IMR-90 (cell line): ENCODE results near the gene ATP12A. TPM values are rescaled to one million over a fixed set of nuclear protein-coding genes. Genes with fewer than 3 reads are reported as not detected.

Source experiments
- ATAC-seq: fragments of 200-7000 bp; cut with Tn5 transposase; 2 replicates; pipeline ENCODE4 v1.9.1; 2020; ENCODE audit warnings: low read depth, mild to moderate bottlenecking, moderate library complexity
- BruUV-seq: library from RNA; stranded (reverse); fragments of 400-500 nt; replicated peaks from 2 replicates; lab custom pipeline; 2021; lab: Mats Ljungman, UMichigan
- CTCF ChIA-PET: fragments of 300-600 bp; formaldehyde crosslinking; extraction: SDS; loops from one replicate; lab custom pipeline; 2021; ENCODE audit warnings: antibody characterized with exemption; lab: Yijun Ruan, JAX
- POLR2A ChIA-PET: fragments of 300-600 bp; sonication (Branson Sonifier 250); formaldehyde crosslinking; loops from one replicate; lab custom pipeline; 2022; ENCODE audit warnings: antibody characterized with exemption; ENCODE audit not compliant: unreplicated experiment; lab: Charles Lee
- DNase-seq: peaks from one replicate; pipeline ENCODE4 v3.0.0; 2013
- H2AFZ ChIP-seq: replicated peaks from 2 replicates; pipeline ENCODE3; 2013; ENCODE audit warnings: low read length, mild to moderate bottlenecking; ENCODE audit not compliant: poor library complexity
- H2AK5ac ChIP-seq: 2 replicates; pipeline ENCODE4 v1.6.1; 2013; ENCODE audit warnings: low read depth, low read length, inconsistent platforms
- H2AK9ac ChIP-seq: replicated peaks from 2 replicates; pipeline ENCODE3; 2013; ENCODE audit warnings: mild to moderate bottlenecking, low read depth, low read length, moderate library complexity; ENCODE audit not compliant: poor library complexity
- H2BK120ac ChIP-seq: 2 replicates; pipeline ENCODE4 v1.6.1; 2013; ENCODE audit warnings: low read depth, low read length, inconsistent platforms
- H2BK15ac ChIP-seq: 3 replicates; pipeline ENCODE4 v1.6.1; 2013; ENCODE audit warnings: low read depth, low read length, inconsistent platforms
- H2BK20ac ChIP-seq: 2 replicates; pipeline ENCODE4 v1.6.1; 2013; ENCODE audit warnings: low read depth, mild to moderate bottlenecking, inconsistent platforms, low read length, moderate library complexity
- H2BK5ac ChIP-seq: 2 replicates; pipeline ENCODE4 v1.6.1; 2013; ENCODE audit warnings: mild to moderate bottlenecking, low read depth, low read length, inconsistent platforms; ENCODE audit not compliant: poor library complexity, severe bottlenecking
- H3K14ac ChIP-seq: replicated peaks from 2 replicates; pipeline ENCODE4 v1.6.1; 2013; ENCODE audit warnings: low read depth, low read length, inconsistent platforms
- H3K18ac ChIP-seq: 2 replicates; pipeline ENCODE4 v1.6.1; 2013; ENCODE audit warnings: low read depth, low read length, control low read depth
- H3K23ac ChIP-seq: 2 replicates; pipeline ENCODE4 v1.6.1; 2013; ENCODE audit warnings: low read depth, low read length, inconsistent platforms
- H3K27ac ChIP-seq: 2 replicates; pipeline ENCODE4 v1.5.1; 2013; ENCODE audit warnings: mild to moderate bottlenecking, control low read depth, low read length; ENCODE audit not compliant: insufficient read depth
- H3K27me3 ChIP-seq: 2 replicates; pipeline ENCODE4 v1.6.1; 2013; ENCODE audit warnings: low read length; ENCODE audit not compliant: control insufficient read depth, insufficient read depth
- H3K36me3 ChIP-seq: 2 replicates; pipeline ENCODE4 v1.6.1; 2013; ENCODE audit warnings: low read length, mixed read lengths; ENCODE audit not compliant: control insufficient read depth, insufficient read depth
- H3K4ac ChIP-seq: 2 replicates; pipeline ENCODE4 v1.6.1; 2013; ENCODE audit warnings: low read depth, low read length, inconsistent platforms
- H3K4me1 ChIP-seq: 2 replicates; pipeline ENCODE4 v1.6.1; 2013; ENCODE audit warnings: low read length, mixed read lengths; ENCODE audit not compliant: control insufficient read depth, insufficient read depth
- H3K4me2 ChIP-seq: 2 replicates; pipeline ENCODE4 v1.6.1; 2013; ENCODE audit warnings: low read depth, mild to moderate bottlenecking, control low read depth, low read length, moderate library complexity
- H3K4me3 ChIP-seq: 2 replicates; pipeline ENCODE4 v1.5.1; 2013; ENCODE audit warnings: low read depth, mild to moderate bottlenecking, control low read depth, low read length, moderate library complexity; ENCODE audit not compliant: insufficient read depth
- H3K56ac ChIP-seq: 2 replicates; pipeline ENCODE4 v1.6.1; 2013; ENCODE audit warnings: low read length, inconsistent platforms; ENCODE audit not compliant: insufficient read depth; ENCODE audit errors: extremely low read depth
- H3K79me1 ChIP-seq, 2 experiments: 2 replicates each; pipeline ENCODE4 v1.6.1; 2013; ENCODE audit warnings: low read length in 2 of 2, inconsistent platforms in 1 of 2, low read depth in 1 of 2
- H3K9ac ChIP-seq: 2 replicates; pipeline ENCODE4 v1.6.1; 2013; ENCODE audit warnings: low read depth, low read length, control low read depth
- H3K9me1 ChIP-seq: 2 replicates; pipeline ENCODE4 v1.6.1; 2013; ENCODE audit warnings: low read length, inconsistent platforms; ENCODE audit not compliant: insufficient read depth
- H3K9me3 ChIP-seq: 2 replicates; pipeline ENCODE4 v1.6.1; 2013; ENCODE audit warnings: low read length; ENCODE audit not compliant: control insufficient read depth, insufficient read depth
- H4K20me1 ChIP-seq: 2 replicates; pipeline ENCODE4 v1.6.1; 2013; ENCODE audit warnings: low read length, inconsistent platforms; ENCODE audit not compliant: insufficient read depth
- H4K5ac ChIP-seq: 2 replicates; pipeline ENCODE4 v1.6.1; 2013; ENCODE audit warnings: mild to moderate bottlenecking, low read depth, low read length, control low read depth
- H4K8ac ChIP-seq, 2 experiments: 2 replicates each; pipeline ENCODE4 v1.6.1; 2013; ENCODE audit warnings: low read depth in 2 of 2, low read length in 2 of 2, control low read depth in 1 of 2, inconsistent platforms in 1 of 2
- H4K91ac ChIP-seq: 2 replicates; pipeline ENCODE4 v1.6.1; 2013; ENCODE audit warnings: low read depth, low read length, inconsistent platforms; ENCODE audit not compliant: insufficient read depth
- BHLHE40 ChIP-seq: fragments of 150-350 bp; IDR thresholded peaks from 2 replicates; pipeline ENCODE4 v1.6.1; 2016; ENCODE audit warnings: mild to moderate bottlenecking, low read depth, low read length
- CEBPB ChIP-seq: IDR thresholded peaks from 2 replicates; pipeline ENCODE4 v1.6.1; 2012; ENCODE audit warnings: low read depth, low read length, improper control_type of control experiment
- CHD1 ChIP-seq: IDR thresholded peaks from 2 replicates; pipeline ENCODE4 v1.6.1; 2012; ENCODE audit warnings: low read depth, low read length, improper control_type of control experiment
- CTCF ChIP-seq: conservative IDR thresholded peaks from 2 replicates; pipeline ENCODE4 v1.5.1; 2012; ENCODE audit warnings: mild to moderate bottlenecking, low read depth, low read length, improper control_type of control experiment
- ELK1 ChIP-seq: fragments of 150-350 bp; IDR thresholded peaks from 2 replicates; pipeline ENCODE4 v1.6.1; 2016; ENCODE audit warnings: low read depth, mild to moderate bottlenecking, low read length, moderate library complexity, borderline replicate concordance
- FOS ChIP-seq: fragments of 150-350 bp; IDR thresholded peaks from 2 replicates; pipeline ENCODE4 v1.6.1; 2016; ENCODE audit warnings: low read depth, low read length
- MAFK ChIP-seq: IDR thresholded peaks from 2 replicates; pipeline ENCODE4 v1.6.1; 2012; ENCODE audit warnings: low read depth, low read length, improper control_type of control experiment
- MAZ ChIP-seq: IDR thresholded peaks from 2 replicates; pipeline ENCODE4 v1.6.1; 2012; ENCODE audit warnings: low read depth, mild to moderate bottlenecking, low read length, improper control_type of control experiment, moderate library complexity, borderline replicate concordance
- MXI1 ChIP-seq: IDR thresholded peaks from 2 replicates; pipeline ENCODE4 v1.6.1; 2012; ENCODE audit warnings: low read depth, mild to moderate bottlenecking, low read length, moderate library complexity, borderline replicate concordance
- NFE2L2 ChIP-seq: fragments of 150-350 bp; IDR thresholded peaks from 2 replicates; pipeline ENCODE4 v1.6.1; 2016; ENCODE audit warnings: low read depth, mild to moderate bottlenecking, low read length
- POLR2A ChIP-seq: IDR thresholded peaks from 2 replicates; pipeline ENCODE4 v1.6.1; 2012; ENCODE audit warnings: mild to moderate bottlenecking, low read depth, low read length
- RAD21 ChIP-seq: IDR thresholded peaks from 2 replicates; pipeline ENCODE4 v1.6.1; 2012; ENCODE audit warnings: low read length, improper control_type of control experiment
- RCOR1 ChIP-seq: IDR thresholded peaks from 2 replicates; pipeline ENCODE4 v1.6.1; 2012; ENCODE audit warnings: mild to moderate bottlenecking, low read length, improper control_type of control experiment; ENCODE audit not compliant: insufficient replicate concordance
- RFX5 ChIP-seq: IDR thresholded peaks from 2 replicates; pipeline ENCODE4 v1.8.0; 2012; ENCODE audit warnings: low read depth, mild to moderate bottlenecking, low read length, moderate library complexity
- SMC3 ChIP-seq: fragments of 150-350 bp; IDR thresholded peaks from 2 replicates; pipeline ENCODE4 v1.6.1; 2016; ENCODE audit warnings: low read depth, mild to moderate bottlenecking, antibody characterized with exemption, low read length, moderate library complexity
- USF2 ChIP-seq: fragments of 150-350 bp; IDR thresholded peaks from 2 replicates; pipeline ENCODE4 v1.6.1; 2017; ENCODE audit warnings: mild to moderate bottlenecking, antibody characterized with exemption, low read length, low read depth
- WGBS, 2 experiments: methylation state at CpG; one replicate each; pipeline versions ENCODE4 v1.1.5 to v1.1.7; 2013; ENCODE audit warnings: missing lambda C conversion rate in 2 of 2; ENCODE audit not compliant: insufficient read length in 1 of 2; ENCODE audit errors: extremely low coverage in 2 of 2; 5-methylcytosine and 5-hydroxymethylcytosine counted together
- dilution Hi-C: fragments of 300-500 bp; cut with HindIII; formaldehyde crosslinking; loops from one replicate; pipeline ENCODE4 v1.14.3; 2018; ENCODE audit warnings: low sequenced_read_pairs; ENCODE audit not compliant: unreplicated experiment
- in situ Hi-C: fragments of 300-500 bp; cut with MboI; formaldehyde crosslinking; loops from 3 replicates; pipeline ENCODE4 v1.14.3; 2019; ENCODE audit warnings: low sequenced_read_pairs, inconsistent platforms, mixed read lengths
- intact Hi-C: fragments of 100-400 bp; cut with micrococcal nuclease; formaldehyde crosslinking; loops from 2 replicates; pipeline ENCODE4 v1.10.0; 2022
- polyA plus RNA-seq, 3 experiments: library from polyadenylated mRNA; depleted of rRNA; stranded (reverse); fragments of >200 nt; gene quantifications; 2 replicates each; pipeline ENCODE4 v1.2.3, GENCODE V29; 2012; ENCODE audit warnings: low replicate concordance in 1 of 3
- total RNA-seq: library from RNA; depleted of rRNA; stranded (reverse); fragments of >200 nt; gene quantifications from 2 replicates; pipeline ENCODE4 v1.2.3, GENCODE V29; 2012

The ATP12A gene
- total and polyA plus RNA-seq, 2 of the 4 experiments (the other 2 are of a cell fraction), result not detected

- dilution Hi-C loops (no loop called here), in situ Hi-C loops (no loop called here)
- TF ChIP-seq RCOR1, result no peak
- TF ChIP-seq BHLHE40, result no peak
- no peak for TF ChIP-seq FOS
- no peak for TF ChIP-seq CTCF
- TF ChIP-seq SMC3, result no peak
- no peak for TF ChIP-seq MXI1
- no peak for TF ChIP-seq CHD1
- TF ChIP-seq NFE2L2, result no peak
- no peak for TF ChIP-seq MAFK
- no peak for TF ChIP-seq POLR2A
- TF ChIP-seq ELK1, result no peak
- TF ChIP-seq RFX5, result no peak
- no peak for TF ChIP-seq CEBPB
- TF ChIP-seq RAD21, result no peak
- TF ChIP-seq MAZ, result no peak
- no peak for TF ChIP-seq USF2
Measured at GRCh38 chr13:24706886-24707585, 26.8 kb downstream of the ATP12A start.

More at GRCh38 chr13:24706886-24707585, 26.8 kb downstream of the ATP12A start:
- Histone ChIP-seq H2BK20ac (no peak overlapping the region), H3K18ac (no peak overlapping the region), H3K27ac (no peak overlapping the region), H2AK9ac (no peak overlapping the region), H3K4me3 (no peak overlapping the region), H4K5ac (no peak overlapping the region), H4K20me1 (no peaks in the 10 kb centered on the region), H2AK5ac (no peak overlapping the region), H3K4ac (no peak overlapping the region), H3K56ac (no peak overlapping the region), H4K8ac (no peak overlapping the region), H3K4me1 (no peaks in the 10 kb centered on the region), H3K9me1 (no peaks in the 10 kb centered on the region), H3K36me3 (no peaks in the 10 kb centered on the region), H3K4me2 (no peak overlapping the region), H3K23ac (no peak overlapping the region), H2BK120ac (no peak overlapping the region), H2AFZ (no peak overlapping the region), H3K27me3 (peaks cover 2% of the 10 kb centered on the region; the same call in 1 of the 2 replicates), H2BK15ac (no peak overlapping the region), H3K9me3 (no peaks in the 10 kb centered on the region), H3K9ac (no peak overlapping the region), H4K91ac (no peak overlapping the region), H3K79me1 (no peaks in the 10 kb centered on the region), H3K14ac (no peak overlapping the region), H2BK5ac (no peak overlapping the region)
- POLR2A ChIA-PET, result no interaction called here
- CTCF ChIA-PET, result no interaction called here
- ATAC-seq, result no peak
- BruUV-seq, result no TSS peak
- intact Hi-C loops, result no loop called here
- WGBS, 2 experiments, result 0% methylated on average over 1 of the region's 14 CpGs; no CpG with 5 or more reads in 1 of the 2 experiments
- no peak for DNase-seq
